Coronary artery (tissue), 2 donors: ENCODE results near the gene ADRM1.

Experiments
- DNase-seq: peaks from one replicate; pipeline ENCODE4 v3.0.0-alpha.2; 2017; ENCODE audit warnings: low spot score
- H3K27ac ChIP-seq, 2 donors: fragments of 200-600 bp; sonication (generic); one replicate each; pipeline ENCODE4 v1.5.1; 2016 to 2019
- H3K4me3 ChIP-seq: fragments of 200-600 bp; sonication (generic); 2 replicates; pipeline ENCODE4 v1.5.1; 2016; ENCODE audit warnings: mild to moderate bottlenecking, moderate library complexity
- TF ChIP-seq, protein P1 (sequence below): fragments of 200-600 bp; sonication (generic); IDR thresholded peaks from one replicate; pipeline ENCODE4 v1.5.1; 2019; ENCODE audit warnings: antibody characterized with exemption

The ADRM1 gene

DNA sequence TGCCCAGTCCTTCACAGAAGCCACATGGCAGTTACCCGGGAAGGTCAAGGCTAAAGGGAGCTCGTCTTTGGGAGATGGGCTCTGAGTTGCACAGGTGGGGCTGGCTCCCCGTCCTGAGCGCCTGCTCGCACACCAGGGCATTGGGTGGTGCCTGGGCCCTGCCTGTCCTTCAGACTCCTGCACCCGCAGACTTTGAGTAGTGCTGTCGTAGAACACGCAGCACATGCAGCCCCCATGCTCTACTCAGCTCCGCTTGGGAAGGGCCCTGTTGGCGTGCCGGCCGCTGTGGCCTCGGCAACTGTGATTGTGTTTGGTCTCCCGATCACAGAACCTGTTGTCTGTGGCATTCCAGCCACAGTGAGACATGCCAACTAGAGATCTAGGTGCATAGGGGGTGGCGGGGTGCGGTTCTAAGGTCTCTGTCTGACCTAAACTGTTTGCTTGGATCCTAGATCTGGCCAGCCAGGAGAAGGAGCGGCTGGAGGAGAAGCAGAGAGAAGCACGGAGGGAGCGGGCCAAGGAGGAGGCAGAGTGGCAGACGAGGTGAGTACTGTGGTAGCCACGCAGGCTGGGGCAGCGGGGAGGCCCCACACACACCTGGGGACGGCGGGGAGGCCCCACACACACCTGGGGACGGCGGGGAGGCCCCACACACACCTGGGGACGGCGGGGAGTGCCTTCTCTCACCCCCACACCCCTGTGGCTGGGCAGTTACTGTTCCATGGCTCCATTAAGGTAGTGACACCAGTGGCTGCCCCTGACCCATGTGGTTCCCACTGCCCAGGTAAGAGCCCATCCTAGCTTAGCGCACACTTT, 11.3 kb upstream of the ADRM1 start:
- TF ChIP-seq, protein P1, sequence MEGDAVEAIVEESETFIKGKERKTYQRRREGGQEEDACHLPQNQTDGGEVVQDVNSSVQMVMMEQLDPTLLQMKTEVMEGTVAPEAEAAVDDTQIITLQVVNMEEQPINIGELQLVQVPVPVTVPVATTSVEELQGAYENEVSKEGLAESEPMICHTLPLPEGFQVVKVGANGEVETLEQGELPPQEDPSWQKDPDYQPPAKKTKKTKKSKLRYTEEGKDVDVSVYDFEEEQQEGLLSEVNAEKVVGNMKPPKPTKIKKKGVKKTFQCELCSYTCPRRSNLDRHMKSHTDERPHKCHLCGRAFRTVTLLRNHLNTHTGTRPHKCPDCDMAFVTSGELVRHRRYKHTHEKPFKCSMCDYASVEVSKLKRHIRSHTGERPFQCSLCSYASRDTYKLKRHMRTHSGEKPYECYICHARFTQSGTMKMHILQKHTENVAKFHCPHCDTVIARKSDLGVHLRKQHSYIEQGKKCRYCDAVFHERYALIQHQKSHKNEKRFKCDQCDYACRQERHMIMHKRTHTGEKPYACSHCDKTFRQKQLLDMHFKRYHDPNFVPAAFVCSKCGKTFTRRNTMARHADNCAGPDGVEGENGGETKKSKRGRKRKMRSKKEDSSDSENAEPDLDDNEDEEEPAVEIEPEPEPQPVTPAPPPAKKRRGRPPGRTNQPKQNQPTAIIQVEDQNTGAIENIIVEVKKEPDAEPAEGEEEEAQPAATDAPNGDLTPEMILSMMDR = no peak
- no peak for DNase-seq
- Histone ChIP-seq H3K27ac (no peak overlapping the region), H3K4me3 (no peak overlapping the region)

DNA sequence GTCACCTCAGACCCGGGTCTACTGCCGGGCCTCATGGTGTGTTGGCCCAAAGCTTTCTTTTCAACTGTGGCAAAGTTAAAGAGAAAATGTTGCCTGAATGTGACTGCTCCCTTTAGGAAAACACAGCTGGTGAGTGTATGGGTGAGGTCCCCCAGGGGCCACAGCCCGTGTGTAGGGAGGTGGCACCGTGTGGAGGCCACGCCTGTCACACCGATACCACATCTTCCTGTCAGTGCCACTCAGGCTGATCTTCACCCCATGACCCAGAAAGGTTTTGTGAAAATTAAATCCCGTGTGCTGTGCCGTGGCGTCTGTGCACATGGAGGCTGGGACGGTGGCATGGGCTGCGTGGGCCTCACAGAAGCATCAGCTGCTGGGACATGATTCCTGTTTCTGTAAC, 10.7 kb upstream of the ADRM1 start:
- TF ChIP-seq, protein P1 = no peak
- Histone ChIP-seq H3K4me3 (no peak overlapping the region), H3K27ac (no peak overlapping the region)
- DNase-seq = no peak

DNA sequence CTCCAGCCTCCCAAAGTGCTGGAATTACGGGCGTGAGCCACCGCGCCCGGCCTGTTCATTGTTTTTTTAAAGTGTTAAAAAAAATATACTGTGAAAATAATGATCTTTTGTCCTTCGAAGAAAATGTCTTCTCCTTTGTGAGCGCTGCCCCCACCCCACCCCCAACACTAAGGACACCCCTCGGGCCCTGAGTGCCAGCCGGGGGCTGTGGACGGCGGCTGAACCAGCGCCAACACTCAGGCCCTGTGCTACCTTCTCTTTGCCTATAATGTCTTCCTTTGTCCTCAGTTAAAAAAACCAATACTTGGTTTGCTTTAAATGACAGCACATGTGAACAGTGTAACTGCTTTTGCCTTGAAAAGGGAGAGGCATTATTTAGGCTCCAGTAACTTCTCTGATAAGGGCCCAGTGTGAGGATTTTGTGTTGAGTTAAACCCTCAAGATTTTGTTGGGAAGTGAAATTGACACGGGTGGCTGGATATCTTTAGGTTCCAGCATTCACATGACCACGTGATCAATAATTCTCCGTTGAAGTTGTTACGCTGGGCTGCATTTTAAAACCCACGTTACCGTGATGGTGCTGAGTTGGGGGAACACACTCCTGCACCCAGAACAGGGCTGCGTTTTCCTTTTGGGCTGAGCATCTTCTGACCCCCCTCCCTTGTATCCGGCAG, 9.5 kb upstream of the ADRM1 start:
- no peak overlapping the region for H3K4me3 ChIP-seq
- DNase-seq = no peak
- TF ChIP-seq, protein P1 = no peak

DNA sequence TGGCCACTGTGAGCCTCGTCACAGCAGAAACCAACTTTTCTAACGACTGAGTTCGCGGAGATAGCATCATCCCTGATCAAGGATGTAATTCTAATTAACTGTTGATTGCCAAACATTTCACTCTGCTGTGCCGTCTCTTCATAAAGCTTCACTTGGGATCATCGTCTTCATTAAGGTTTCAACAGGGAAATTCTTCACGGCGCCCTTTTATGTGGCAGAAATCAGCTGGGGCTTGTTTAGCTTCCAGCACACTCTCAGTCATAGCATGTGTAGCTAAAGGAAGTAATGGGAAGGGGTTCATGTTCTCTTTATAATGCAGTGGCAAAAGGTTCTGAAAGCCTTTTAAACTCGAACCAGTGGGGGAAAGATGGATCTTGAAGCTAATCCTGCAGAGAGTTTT, 8.9 kb upstream of the ADRM1 start:
- H3K27ac ChIP-seq = no peak overlapping the region

More for the DNA sequence above, 9.5 kb upstream of the ADRM1 start:
- no peak overlapping the region for H3K27ac ChIP-seq

DNA sequence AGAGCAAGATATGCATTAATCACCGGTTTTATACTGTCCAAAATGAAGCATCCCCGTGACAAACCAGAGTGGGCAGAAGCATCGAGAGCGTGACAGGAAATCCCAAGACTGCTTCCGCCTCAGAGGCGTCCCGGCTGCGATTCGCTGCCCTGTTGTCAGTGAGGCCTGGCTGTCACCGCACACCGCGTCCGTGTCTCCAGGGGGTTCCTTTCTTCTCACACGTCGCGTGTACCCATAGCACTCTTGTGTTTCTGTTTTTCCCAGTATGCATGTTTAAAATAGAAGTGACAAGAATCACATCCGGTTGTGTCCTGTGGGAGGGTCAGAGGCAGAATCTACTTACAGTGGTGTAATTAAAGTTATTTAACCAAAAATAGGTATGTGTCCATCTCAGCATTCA, 8.3 kb upstream of the ADRM1 start:
- Histone ChIP-seq H3K27ac (no peak overlapping the region), H3K4me3 (no peak overlapping the region)
- TF ChIP-seq, protein P1 = no peak
- DNase-seq = no peak

More for the DNA sequence above, 8.9 kb upstream of the ADRM1 start:
- no peak overlapping the region for H3K4me3 ChIP-seq
- DNase-seq = no peak
- TF ChIP-seq, protein P1 = no peak

DNA sequence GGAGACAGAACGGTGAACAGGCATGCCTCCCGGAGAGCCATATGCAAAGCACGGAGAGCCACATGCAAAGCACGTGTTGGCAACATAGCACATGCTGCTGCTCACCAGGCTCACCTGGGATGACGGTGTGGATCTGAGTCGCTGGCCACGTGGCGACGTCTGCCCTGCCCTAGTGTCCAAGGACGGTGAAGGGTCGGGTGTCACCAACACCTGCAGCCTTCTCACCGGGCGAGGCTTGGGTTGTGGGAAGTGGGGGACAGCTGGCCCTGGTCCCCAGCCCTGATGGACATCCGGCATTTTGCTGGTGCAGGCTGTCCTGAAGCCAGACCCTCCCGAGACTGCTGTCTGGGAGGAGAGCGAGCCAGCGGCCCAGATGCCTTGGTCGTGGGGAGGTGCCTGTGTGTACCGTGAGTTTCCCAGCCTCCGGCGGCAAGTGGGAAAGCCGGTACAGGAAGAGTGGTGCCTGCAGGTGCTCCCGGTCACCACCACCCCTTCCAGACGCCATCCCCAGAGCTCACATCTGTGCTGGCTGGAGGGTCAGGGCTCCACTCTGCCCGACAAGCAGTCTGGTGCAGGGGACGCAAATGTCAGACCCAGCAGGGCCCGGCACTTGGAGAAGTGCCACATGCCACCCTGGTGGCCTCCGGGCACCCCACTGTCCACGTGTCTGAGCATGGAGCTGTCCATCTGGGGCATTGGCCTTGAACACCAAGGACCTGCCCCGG, 5.9 kb upstream of the ADRM1 start:
- DNase-seq = no peak
- H3K27ac ChIP-seq = no peak overlapping the region
- TF ChIP-seq, protein P1 = no peak

More for the DNA sequence above, 5.9 kb upstream of the ADRM1 start:
- no peak overlapping the region for H3K4me3 ChIP-seq
